Thoracic aorta (tissue), 2 donors: ENCODE measurements around the gene WDR64. TPM values are rescaled to one million over a fixed set of nuclear protein-coding genes. Genes with fewer than 3 reads are reported as not detected.

Experiments
- ATAC-seq: fragments of 150-250 bp; one replicate; pipeline ENCODE4 v1.8.0; 2017; ENCODE audit warnings: low read depth; ENCODE audit not compliant: insufficient number of reproducible peaks, low FRiP score
- DNase-seq: peaks from one replicate; pipeline ENCODE4 v3.0.0-alpha.2; 2020; ENCODE audit warnings: low spot score
- H3K27ac ChIP-seq, 2 donors: fragments of 200-600 bp; sonication (generic); 1 replicate in 1 of 2; 2 replicates in 1 of 2; pipeline ENCODE4 v1.5.1; 2016; ENCODE audit warnings: mild to moderate bottlenecking in 2 of 2, moderate library complexity in 2 of 2
- H3K27me3 ChIP-seq: fragments of 200-600 bp; sonication (generic); replicated peaks from 2 replicates; pipeline ENCODE4 v1.6.0; 2016; ENCODE audit warnings: mild to moderate bottlenecking; ENCODE audit not compliant: insufficient read depth
- H3K36me3 ChIP-seq: fragments of 200-600 bp; sonication (generic); one replicate; pipeline ENCODE4 v1.5.1; 2016
- H3K4me1 ChIP-seq, 2 donors: fragments of 200-600 bp; sonication (generic); 1 replicate in 1 of 2; 2 replicates in 1 of 2; pipeline versions ENCODE4 v1.5.1 to v1.6.0; 2016; ENCODE audit warnings: low read depth in 2 of 2, mild to moderate bottlenecking in 1 of 2; ENCODE audit not compliant: control insufficient read depth in 1 of 2
- H3K4me3 ChIP-seq: fragments of 200-600 bp; sonication (generic); 2 replicates; pipeline ENCODE4 v1.5.1; 2016; ENCODE audit warnings: mild to moderate bottlenecking
- H3K9me3 ChIP-seq: fragments of 200-600 bp; sonication (generic); 2 replicates; pipeline ENCODE4 v1.5.1; 2016
- total RNA-seq, 2 donors: library from RNA; depleted of rRNA; stranded (reverse); fragments of >200 nt; gene quantifications; one replicate each; pipeline versions ENCODE4 v1.1.0 to v1.2.3, GENCODE V29; 2016
- TF ChIP-seq, protein P1 (sequence below): fragments of 200-600 bp; sonication (generic); IDR thresholded peaks from one replicate; pipeline ENCODE4 v1.5.1; 2019; ENCODE audit warnings: antibody characterized with exemption

Gene WDR64
- total RNA-seq, 2 donors from 2014 or later: not detected

DNA sequence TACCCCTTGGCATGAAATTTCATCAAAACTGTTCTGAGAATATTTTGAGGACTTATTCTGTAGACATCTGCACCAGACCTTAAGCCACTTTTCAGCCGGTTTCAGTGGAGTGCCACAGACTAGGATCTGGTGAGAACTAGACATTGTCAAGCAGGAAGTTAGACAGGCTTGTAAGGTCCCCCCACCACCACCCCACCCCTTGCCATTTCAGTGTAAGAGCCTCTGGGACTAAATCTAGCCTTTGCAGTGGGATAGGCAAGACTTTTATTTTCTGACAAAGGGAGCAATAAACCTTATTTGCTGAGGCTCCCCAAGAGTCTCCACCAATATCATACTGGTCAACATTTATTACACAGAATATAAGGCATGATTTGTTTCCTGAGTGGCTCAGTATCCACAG lies 118.0 kb downstream of the WDR64 start:
- H3K36me3 ChIP-seq: no peaks in the 10 kb centered on the region
- H3K27ac ChIP-seq: no peak overlapping the region
- no peak overlapping the region for H3K4me3 ChIP-seq
- no peaks in the 10 kb centered on the region for H3K9me3 ChIP-seq
- peaks cover 6 to 9% of the 10 kb centered on the region in 2 donors for H3K4me1 ChIP-seq
- DNase-seq: no peak
- no peak for ATAC-seq
- H3K27me3 ChIP-seq: no peaks in the 10 kb centered on the region
- TF ChIP-seq, protein P1, sequence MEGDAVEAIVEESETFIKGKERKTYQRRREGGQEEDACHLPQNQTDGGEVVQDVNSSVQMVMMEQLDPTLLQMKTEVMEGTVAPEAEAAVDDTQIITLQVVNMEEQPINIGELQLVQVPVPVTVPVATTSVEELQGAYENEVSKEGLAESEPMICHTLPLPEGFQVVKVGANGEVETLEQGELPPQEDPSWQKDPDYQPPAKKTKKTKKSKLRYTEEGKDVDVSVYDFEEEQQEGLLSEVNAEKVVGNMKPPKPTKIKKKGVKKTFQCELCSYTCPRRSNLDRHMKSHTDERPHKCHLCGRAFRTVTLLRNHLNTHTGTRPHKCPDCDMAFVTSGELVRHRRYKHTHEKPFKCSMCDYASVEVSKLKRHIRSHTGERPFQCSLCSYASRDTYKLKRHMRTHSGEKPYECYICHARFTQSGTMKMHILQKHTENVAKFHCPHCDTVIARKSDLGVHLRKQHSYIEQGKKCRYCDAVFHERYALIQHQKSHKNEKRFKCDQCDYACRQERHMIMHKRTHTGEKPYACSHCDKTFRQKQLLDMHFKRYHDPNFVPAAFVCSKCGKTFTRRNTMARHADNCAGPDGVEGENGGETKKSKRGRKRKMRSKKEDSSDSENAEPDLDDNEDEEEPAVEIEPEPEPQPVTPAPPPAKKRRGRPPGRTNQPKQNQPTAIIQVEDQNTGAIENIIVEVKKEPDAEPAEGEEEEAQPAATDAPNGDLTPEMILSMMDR: no peak

DNA sequence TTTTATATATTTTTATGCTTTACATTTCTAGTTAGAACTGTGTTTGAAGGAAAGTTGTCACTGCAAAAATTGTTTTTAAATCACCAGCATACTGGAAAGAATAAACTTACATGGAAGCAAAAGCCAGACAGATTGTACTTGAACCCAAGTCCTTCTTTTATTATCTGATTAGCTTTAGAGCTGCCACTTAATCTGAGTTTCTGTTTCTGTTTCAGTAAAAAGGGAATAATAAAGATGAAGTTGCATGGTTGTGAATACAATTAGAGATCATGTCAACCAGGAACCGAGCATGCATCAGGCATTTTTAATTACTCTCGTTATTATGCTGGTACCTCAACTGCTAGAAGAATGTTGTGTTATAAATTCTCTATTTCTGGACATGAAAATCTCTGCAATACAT lies 119.0 kb downstream of the WDR64 start:
- no peak for ATAC-seq
- H3K27ac ChIP-seq: no peak overlapping the region
- H3K27me3 ChIP-seq: no peaks in the 10 kb centered on the region
- DNase-seq: no peak
- peaks cover 6 to 9% of the 10 kb centered on the region in 2 donors for H3K4me1 ChIP-seq
- H3K36me3 ChIP-seq: no peaks in the 10 kb centered on the region
- H3K4me3 ChIP-seq: no peak overlapping the region
- TF ChIP-seq, protein P1: no peak
- no peaks in the 10 kb centered on the region for H3K9me3 ChIP-seq

DNA sequence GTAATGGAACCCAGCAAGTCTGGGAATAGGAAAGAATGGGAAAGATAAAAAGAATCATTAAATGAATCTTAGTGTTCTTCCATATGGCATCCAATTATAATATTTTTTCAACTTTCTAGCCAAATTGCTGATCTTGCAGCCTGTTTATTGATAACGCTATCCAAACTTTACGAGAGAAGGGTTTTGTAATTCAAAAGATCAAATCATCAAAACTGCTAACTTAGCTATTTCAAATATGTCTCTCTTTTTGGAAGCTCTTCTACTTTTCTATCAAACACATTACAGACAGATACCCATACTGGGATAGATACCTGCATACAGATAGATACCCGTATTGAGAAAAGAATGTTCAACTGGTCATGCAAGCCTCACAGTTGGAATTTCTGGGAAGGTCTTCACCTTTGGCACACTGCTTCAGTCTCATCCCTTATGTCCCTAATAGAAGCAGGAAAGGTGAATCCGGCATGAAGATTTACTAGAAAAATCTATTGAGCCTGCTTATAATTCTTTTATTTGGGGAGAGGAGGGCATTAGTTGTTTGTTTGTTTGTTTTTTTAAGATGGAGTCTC lies 120.9 kb downstream of the WDR64 start:
- ATAC-seq: no peak
- Histone ChIP-seq H3K4me3 (no peak overlapping the region), H3K4me1 (peaks cover 6 to 9% of the 10 kb centered on the region in 2 donors), H3K9me3 (no peaks in the 10 kb centered on the region), H3K27ac (no peak overlapping the region), H3K36me3 (no peaks in the 10 kb centered on the region), H3K27me3 (no peaks in the 10 kb centered on the region)
- TF ChIP-seq, protein P1: no peak
- no peak for DNase-seq

DNA sequence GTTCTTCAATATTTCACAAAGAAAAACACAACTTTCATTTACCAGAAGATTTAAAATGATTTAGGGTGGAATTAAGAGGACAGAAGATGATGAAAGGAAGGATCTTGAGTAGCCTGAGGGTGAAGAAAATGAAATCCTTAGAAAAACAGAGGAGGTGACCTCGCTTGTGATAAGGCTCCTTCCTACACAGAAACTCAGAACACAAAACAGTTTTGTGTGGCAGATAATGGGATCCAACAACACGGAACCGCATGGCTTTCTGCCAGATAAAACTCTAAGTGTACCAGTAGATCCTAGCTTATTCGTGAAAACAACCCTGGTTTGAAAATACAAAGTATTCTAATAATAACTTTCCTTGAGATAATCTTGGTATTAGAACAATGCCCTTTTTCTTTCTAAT lies 121.9 kb downstream of the WDR64 start:
- TF ChIP-seq, protein P1: no peak
- Histone ChIP-seq H3K27ac (no peak overlapping the region), H3K9me3 (no peaks in the 10 kb centered on the region), H3K36me3 (no peaks in the 10 kb centered on the region), H3K27me3 (no peaks in the 10 kb centered on the region), H3K4me3 (no peak overlapping the region), H3K4me1 (peaks cover 6 to 9% of the 10 kb centered on the region in 2 donors)
- ATAC-seq (no peak), DNase-seq (no peak)

DNA sequence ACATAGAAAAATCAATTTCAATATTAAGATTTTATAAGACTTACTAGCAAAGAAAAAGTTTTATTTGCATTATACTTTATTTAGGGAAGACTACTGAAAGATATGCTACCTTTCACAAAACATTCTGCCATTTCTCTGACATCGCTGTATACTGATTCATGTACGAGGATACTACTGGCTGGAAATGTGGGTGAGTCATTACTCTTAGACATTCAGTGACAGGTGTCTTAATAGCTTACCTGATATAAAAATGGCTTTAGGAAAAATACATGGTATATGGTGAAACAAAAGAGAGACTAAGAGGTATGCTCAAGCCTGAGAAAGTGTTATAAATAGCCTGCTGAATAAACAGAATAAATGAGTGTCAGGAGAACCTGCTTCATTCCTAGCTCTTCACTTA lies 122.9 kb downstream of the WDR64 start:
- H3K36me3 ChIP-seq: no peaks in the 10 kb centered on the region
- no peaks in the 10 kb centered on the region for H3K9me3 ChIP-seq
- H3K27ac ChIP-seq: no peak overlapping the region
- H3K27me3 ChIP-seq: no peaks in the 10 kb centered on the region
- H3K4me1 ChIP-seq: peaks cover 6 to 9% of the 10 kb centered on the region in 2 donors
- no peak for DNase-seq
- TF ChIP-seq, protein P1: no peak
- no peak overlapping the region for H3K4me3 ChIP-seq
- no peak for ATAC-seq
